ENCODE results near the gene RGMB. TPM values are rescaled to one million over a fixed set of nuclear protein-coding genes. Genes with fewer than 3 reads are reported as not detected.
A peak's percentile ranks its signal among the peaks of the same experiment; 100 is the strongest.

The RGMB gene
- total and polyA plus RNA-seq, 2 of the 13 experiments (the other 11 are each of a cell fraction or from before 2014, with no cell fraction given): 3.0 to 3.8 TPM

- TF ChIP-seq ZHX1 (CRISPR knock-in tag; IDR thresholded peaks at IDR 0.05; ENCODE audit: low read depth) (0 out of 2 replicates have a peak, but pooled peaks have one; percentile 16), BCL6 (CRISPR knock-in tag; IDR thresholded peaks at IDR 0.05) (0 out of 2 replicates have a peak, but pooled peaks have one; percentile 5), RAD21 (CRISPR knock-in tag; IDR thresholded peaks at IDR 0.05) (peak; percentile 32; the same call in 1 of the 2 replicates), RBFOX2 (IDR thresholded peaks at IDR 0.05; ENCODE audit: low read depth, low read length) (0 out of 2 replicates have a peak, but pooled peaks have one; percentile 53), SNRNP70 (IDR thresholded peaks at IDR 0.05; ENCODE audit: low read depth, low read length) (no peak), ZNF530 (CRISPR knock-in tag; IDR thresholded peaks at IDR 0.05; ENCODE audit: low read depth) (peak; percentile 57; the same call in 1 of the 2 replicates), ZFAT (CRISPR knock-in tag; conservative IDR thresholded peaks at IDR 0.05) (no peak), TBP (CRISPR knock-in tag; IDR thresholded peaks at IDR 0.05) (no peak), NFKBIZ (CRISPR knock-in tag; IDR thresholded peaks at IDR 0.05) (0 out of 2 replicates have a peak, but pooled peaks have one; percentile 0), GATAD2A (CRISPR knock-in tag; IDR thresholded peaks at IDR 0.05) (no peak), HOXD1 (CRISPR knock-in tag; IDR thresholded peaks at IDR 0.05) (peak; percentile 84), ZNF326 (CRISPR knock-in tag; IDR thresholded peaks at IDR 0.05; ENCODE audit: borderline replicate concordance) (no peak), KAT8 (CRISPR knock-in tag; IDR thresholded peaks at IDR 0.05) (peak; percentile 12; the same call in 1 of the 2 replicates), SKI (IDR thresholded peaks at IDR 0.05; ENCODE audit: partially characterized antibody) (no peak), FOXC1 (CRISPR knock-in tag; IDR thresholded peaks at IDR 0.05; ENCODE audit: borderline replicate concordance) (peak; percentile 73), ZNF451 (CRISPR knock-in tag; IDR thresholded peaks at IDR 0.05) (0 out of 2 replicates have a peak, but pooled peaks have one; percentile 32), NAIF1 (CRISPR knock-in tag; IDR thresholded peaks at IDR 0.05; ENCODE audit: borderline replicate concordance) (no peak), KDM4B (CRISPR knock-in tag; IDR thresholded peaks at IDR 0.05) (no peak), ZNF501 (CRISPR knock-in tag; IDR thresholded peaks at IDR 0.05) (no peak), ZMYM4 (CRISPR knock-in tag; IDR thresholded peaks at IDR 0.05) (peak; percentile 65)
- TF ChIP-seq, protein P1, sequence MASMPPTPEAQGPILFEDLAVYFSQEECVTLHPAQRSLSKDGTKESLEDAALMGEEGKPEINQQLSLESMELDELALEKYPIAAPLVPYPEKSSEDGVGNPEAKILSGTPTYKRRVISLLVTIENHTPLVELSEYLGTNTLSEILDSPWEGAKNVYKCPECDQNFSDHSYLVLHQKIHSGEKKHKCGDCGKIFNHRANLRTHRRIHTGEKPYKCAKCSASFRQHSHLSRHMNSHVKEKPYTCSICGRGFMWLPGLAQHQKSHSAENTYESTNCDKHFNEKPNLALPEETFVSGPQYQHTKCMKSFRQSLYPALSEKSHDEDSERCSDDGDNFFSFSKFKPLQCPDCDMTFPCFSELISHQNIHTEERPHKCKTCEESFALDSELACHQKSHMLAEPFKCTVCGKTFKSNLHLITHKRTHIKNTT (CRISPR knock-in tag; IDR thresholded peaks at IDR 0.05): no peak
- TF ChIP-seq, protein P2, sequence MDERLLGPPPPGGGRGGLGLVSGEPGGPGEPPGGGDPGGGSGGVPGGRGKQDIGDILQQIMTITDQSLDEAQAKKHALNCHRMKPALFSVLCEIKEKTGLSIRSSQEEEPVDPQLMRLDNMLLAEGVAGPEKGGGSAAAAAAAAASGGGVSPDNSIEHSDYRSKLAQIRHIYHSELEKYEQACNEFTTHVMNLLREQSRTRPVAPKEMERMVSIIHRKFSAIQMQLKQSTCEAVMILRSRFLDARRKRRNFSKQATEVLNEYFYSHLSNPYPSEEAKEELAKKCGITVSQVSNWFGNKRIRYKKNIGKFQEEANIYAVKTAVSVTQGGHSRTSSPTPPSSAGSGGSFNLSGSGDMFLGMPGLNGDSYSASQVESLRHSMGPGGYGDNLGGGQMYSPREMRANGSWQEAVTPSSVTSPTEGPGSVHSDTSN (CRISPR knock-in tag; IDR thresholded peaks at IDR 0.05): peak; percentile 86
- TF ChIP-seq, protein P3, sequence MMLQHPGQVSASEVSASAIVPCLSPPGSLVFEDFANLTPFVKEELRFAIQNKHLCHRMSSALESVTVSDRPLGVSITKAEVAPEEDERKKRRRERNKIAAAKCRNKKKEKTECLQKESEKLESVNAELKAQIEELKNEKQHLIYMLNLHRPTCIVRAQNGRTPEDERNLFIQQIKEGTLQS (CRISPR knock-in tag; IDR thresholded peaks at IDR 0.05): 0 out of 2 replicates have a peak, but pooled peaks have one; percentile 25
- TF ChIP-seq, protein P4, sequence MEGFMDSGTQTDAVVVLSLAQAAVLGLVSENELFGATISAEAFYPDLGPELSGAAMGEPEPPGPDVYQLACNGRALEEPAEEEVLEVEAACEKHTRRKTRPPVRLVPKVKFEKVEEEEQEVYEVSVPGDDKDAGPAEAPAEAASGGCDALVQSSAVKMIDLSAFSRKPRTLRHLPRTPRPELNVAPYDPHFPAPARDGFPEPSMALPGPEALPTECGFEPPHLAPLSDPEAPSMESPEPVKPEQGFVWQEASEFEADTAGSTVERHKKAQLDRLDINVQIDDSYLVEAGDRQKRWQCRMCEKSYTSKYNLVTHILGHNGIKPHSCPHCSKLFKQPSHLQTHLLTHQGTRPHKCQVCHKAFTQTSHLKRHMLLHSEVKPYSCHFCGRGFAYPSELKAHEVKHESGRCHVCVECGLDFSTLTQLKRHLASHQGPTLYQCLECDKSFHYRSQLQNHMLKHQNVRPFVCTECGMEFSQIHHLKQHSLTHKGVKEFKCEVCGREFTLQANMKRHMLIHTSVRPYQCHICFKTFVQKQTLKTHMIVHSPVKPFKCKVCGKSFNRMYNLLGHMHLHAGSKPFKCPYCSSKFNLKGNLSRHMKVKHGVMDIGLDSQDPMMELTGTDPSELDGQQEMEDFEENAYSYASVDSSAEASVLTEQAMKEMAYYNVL (CRISPR knock-in tag; IDR thresholded peaks at IDR 0.05; ENCODE audit: borderline replicate concordance): 0 out of 2 replicates have a peak, but pooled peaks have one; percentile 31
Observed at GRCh38 chr5:98773464-98774191, at the start of gene RGMB (continued).

Measured in HepG2 (cell line).